GM23338 (cell line): ENCODE data around the gene SPIRE1. TPM values are rescaled to one million over a fixed set of nuclear protein-coding genes. Genes with fewer than 3 reads are reported as not detected.

Experiments
- ATAC-seq: fragments of 200-7000 bp; cut with Tn5 transposase; 3 replicates; pipeline ENCODE4 v1.9.1; 2020
- DNase-seq: peaks from one replicate; pipeline ENCODE4 v3.0.0-alpha.2; 2015; ENCODE audit warnings: low spot score
- H2AFZ ChIP-seq: fragments of 200-600 bp; sonication (generic); 2 replicates; pipeline ENCODE4 v1.8.0; 2016; ENCODE audit warnings: antibody characterized with exemption, mild to moderate bottlenecking, moderate library complexity
- H3F3A ChIP-seq: fragments of 200-600 bp; sonication (generic); replicated peaks from 2 replicates; pipeline ENCODE4 v1.8.0; 2017; ENCODE audit warnings: antibody characterized with exemption, mixed run types, low read depth
- H3K27ac ChIP-seq: fragments of 200-600 bp; sonication (generic); 2 replicates; pipeline ENCODE4 v1.6.1; 2016; ENCODE audit warnings: low read depth
- H3K27me3 ChIP-seq: fragments of 200-600 bp; sonication (generic); 2 replicates; pipeline ENCODE4 v1.8.0; 2016; ENCODE audit warnings: mild to moderate bottlenecking, mixed run types, moderate library complexity; ENCODE audit not compliant: insufficient read depth
- H3K36me3 ChIP-seq: fragments of 200-600 bp; sonication (generic); 2 replicates; pipeline ENCODE4 v1.8.0; 2016; ENCODE audit warnings: mild to moderate bottlenecking; ENCODE audit not compliant: insufficient read depth
- H3K4me1 ChIP-seq: fragments of 200-600 bp; sonication (generic); 2 replicates; pipeline ENCODE4 v1.8.0; 2016; ENCODE audit warnings: mild to moderate bottlenecking, moderate library complexity; ENCODE audit not compliant: insufficient read depth
- H3K4me2 ChIP-seq: fragments of 200-600 bp; sonication (generic); 2 replicates; pipeline ENCODE4 v1.7.1; 2017; ENCODE audit warnings: mixed run types
- H3K4me3 ChIP-seq: fragments of 200-600 bp; sonication (generic); 2 replicates; pipeline ENCODE4 v1.6.1; 2016; ENCODE audit warnings: mixed run types
- H3K79me2 ChIP-seq: fragments of 200-600 bp; sonication (generic); replicated peaks from 2 replicates; pipeline ENCODE4 v1.8.0; 2017; ENCODE audit warnings: mild to moderate bottlenecking; ENCODE audit not compliant: insufficient read depth
- H3K9me2 ChIP-seq: fragments of 200-600 bp; sonication (generic); 2 replicates; pipeline ENCODE4 v1.8.0; 2017; ENCODE audit not compliant: insufficient read depth
- H4K20me1 ChIP-seq: fragments of 200-600 bp; sonication (generic); replicated peaks from 2 replicates; pipeline ENCODE4 v1.8.0; 2017; ENCODE audit warnings: mild to moderate bottlenecking; ENCODE audit not compliant: insufficient read depth
- H3K27ac Mint-ChIP-seq: 2 replicates; pipeline ENCODE4 v1.8.0; 2020; ENCODE audit warnings: inconsistent platforms, mild to moderate bottlenecking, moderate library complexity, mixed read lengths
- H3K27me3 Mint-ChIP-seq: 3 replicates; pipeline ENCODE4 v1.8.0; 2022; ENCODE audit warnings: low read depth, mild to moderate bottlenecking, moderate library complexity, mixed read lengths, inconsistent platforms; ENCODE audit not compliant: insufficient read depth, poor library complexity
- H3K36me3 Mint-ChIP-seq: 3 replicates; pipeline ENCODE4 v1.8.0; 2021; ENCODE audit warnings: low read depth, mild to moderate bottlenecking, inconsistent platforms, moderate library complexity, mixed read lengths
- H3K4me1 Mint-ChIP-seq: 3 replicates; pipeline ENCODE4 v1.8.0; 2020; ENCODE audit warnings: mild to moderate bottlenecking, inconsistent platforms, mixed read lengths
- H3K4me3 Mint-ChIP-seq: 3 replicates; pipeline ENCODE4 v1.8.0; 2021; ENCODE audit warnings: moderate library complexity, mild to moderate bottlenecking, inconsistent platforms, mixed read lengths
- H3K9me3 Mint-ChIP-seq: 3 replicates; pipeline ENCODE4 v1.8.0; 2020; ENCODE audit warnings: moderate library complexity, mild to moderate bottlenecking, inconsistent platforms, mixed read lengths
- ETS1 ChIP-seq: IDR thresholded peaks from 2 replicates; pipeline ENCODE4 v1.6.1; 2016; ENCODE audit warnings: antibody characterized with exemption
- ZNF462 ChIP-seq: fragments of 250-450 bp; sonication (Bioruptor Pico); IDR thresholded peaks from 2 replicates; pipeline ENCODE4 v1.5.0; 2020; ENCODE audit warnings: mild to moderate bottlenecking, moderate library complexity
- polyA plus RNA-seq: library from polyadenylated mRNA; unstranded; fragments of >200 nt; fragmentation: Nextera tagmentation; extraction: Ambion mirVana; gene quantifications from 2 replicates; pipeline ENCODE4 v1.2.1, GENCODE V29; 2016
- total RNA-seq: library from RNA; depleted of rRNA; stranded (reverse); fragments of >200 nt; shearing (Covaris generic); gene quantifications from 2 replicates; pipeline ENCODE4 v1.2.3, GENCODE V29; 2014
- TF ChIP-seq, protein P1 (sequence below), 2 experiments: fragments of 200-600 bp in 1 of 2; sonication (generic) in 1 of 2; conservative IDR thresholded peaks; 2 replicates each; pipeline versions ENCODE4 v1.5.1 to v1.6.1; 2016 to 2017; ENCODE audit warnings: antibody characterized with exemption in 2 of 2, low read depth in 2 of 2, mild to moderate bottlenecking in 2 of 2, moderate library complexity in 1 of 2

The SPIRE1 gene
- total and polyA plus RNA-seq, 2 experiments from 2014 or later: 2.9 to 15.5 TPM

- no peak for TF ChIP-seq ZNF462 (CRISPR knock-in tag)
- no peak for TF ChIP-seq ETS1
These were observed 234.5 kb downstream of the SPIRE1 start (continued) for GRCh38 chr18:12423393-12423792.

GRCh38 chr18:12422936-12423335 is 235.0 kb downstream of the SPIRE1 start:
- DNase-seq: peak; percentile 62
- Mint-ChIP-seq H3K27ac (no peak overlapping the region), H3K4me3 (no peak overlapping the region)

More at GRCh38 chr18:12422936-12423335, 235.0 kb downstream of the SPIRE1 start:
- H3K4me3 ChIP-seq: no peak overlapping the region
- no peaks in the 10 kb centered on the region for H3K79me2 ChIP-seq
- H4K20me1 ChIP-seq: no peaks in the 10 kb centered on the region
- TF ChIP-seq, protein P1, sequence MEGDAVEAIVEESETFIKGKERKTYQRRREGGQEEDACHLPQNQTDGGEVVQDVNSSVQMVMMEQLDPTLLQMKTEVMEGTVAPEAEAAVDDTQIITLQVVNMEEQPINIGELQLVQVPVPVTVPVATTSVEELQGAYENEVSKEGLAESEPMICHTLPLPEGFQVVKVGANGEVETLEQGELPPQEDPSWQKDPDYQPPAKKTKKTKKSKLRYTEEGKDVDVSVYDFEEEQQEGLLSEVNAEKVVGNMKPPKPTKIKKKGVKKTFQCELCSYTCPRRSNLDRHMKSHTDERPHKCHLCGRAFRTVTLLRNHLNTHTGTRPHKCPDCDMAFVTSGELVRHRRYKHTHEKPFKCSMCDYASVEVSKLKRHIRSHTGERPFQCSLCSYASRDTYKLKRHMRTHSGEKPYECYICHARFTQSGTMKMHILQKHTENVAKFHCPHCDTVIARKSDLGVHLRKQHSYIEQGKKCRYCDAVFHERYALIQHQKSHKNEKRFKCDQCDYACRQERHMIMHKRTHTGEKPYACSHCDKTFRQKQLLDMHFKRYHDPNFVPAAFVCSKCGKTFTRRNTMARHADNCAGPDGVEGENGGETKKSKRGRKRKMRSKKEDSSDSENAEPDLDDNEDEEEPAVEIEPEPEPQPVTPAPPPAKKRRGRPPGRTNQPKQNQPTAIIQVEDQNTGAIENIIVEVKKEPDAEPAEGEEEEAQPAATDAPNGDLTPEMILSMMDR (conservative IDR thresholded peaks at IDR 0.05; ENCODE audit: low read depth in 2 of 2): peak; percentile 40 to 67
- no peak for TF ChIP-seq ZNF462 (CRISPR knock-in tag)
- Mint-ChIP-seq H3K9me3 (peaks cover 3% of the 10 kb centered on the region; the same call in 1 of the 3 replicates), H3K4me1 (peaks cover 12% of the 10 kb centered on the region), H3K36me3 (peaks cover 31% of the 10 kb centered on the region), H3K27me3 (no peaks in the 10 kb centered on the region)
- H3F3A ChIP-seq: peaks cover 7% of the 10 kb centered on the region
- no peaks in the 10 kb centered on the region; the same call in 1 of the 2 replicates for H3K36me3 ChIP-seq
- H3K9me2 ChIP-seq: no peaks in the 10 kb centered on the region
- H3K4me1 ChIP-seq: peaks cover 5% of the 10 kb centered on the region
- H3K4me2 ChIP-seq: no peak overlapping the region
- H2AFZ ChIP-seq: no peak overlapping the region
- H3K27me3 ChIP-seq: no peaks in the 10 kb centered on the region
- ATAC-seq: peak; percentile 6; the same call in 2 of the 3 replicates
- H3K27ac ChIP-seq: no peak overlapping the region
